Cardiac muscle cell (in vitro differentiated cells and primary cell): ENCODE measurements around the gene MCMBP. TPM values are rescaled to one million over a fixed set of nuclear protein-coding genes. Genes with fewer than 3 reads are reported as not detected.

ENCODE experiments used
- DNase-seq, 2 donors: peaks; one replicate each; pipeline versions ENCODE4 v3.0.0 to v3.0.0-alpha.2; 2010 to 2017; ENCODE audit warnings: low read depth in 1 of 2, low spot score in 1 of 2
- H3K27ac ChIP-seq: fragments of 200-600 bp; sonication (generic); 2 replicates; pipeline ENCODE4 v1.5.1; 2016
- H3K27me3 ChIP-seq: fragments of 200-600 bp; sonication (generic); 2 replicates; pipeline ENCODE4 v1.6.0; 2016; ENCODE audit warnings: control low read depth
- H3K36me3 ChIP-seq: fragments of 200-600 bp; sonication (generic); 2 replicates; pipeline ENCODE4 v1.5.1; 2016; ENCODE audit warnings: control low read depth
- H3K4me1 ChIP-seq: fragments of 200-600 bp; sonication (generic); 2 replicates; pipeline ENCODE4 v1.8.1; 2017; ENCODE audit warnings: low read depth, mild to moderate bottlenecking, mixed run types
- H3K4me3 ChIP-seq: fragments of 200-600 bp; sonication (generic); 2 replicates; pipeline ENCODE4 v1.5.1; 2016; ENCODE audit warnings: mild to moderate bottlenecking
- H3K9me3 ChIP-seq: fragments of 200-600 bp; sonication (generic); 2 replicates; pipeline ENCODE4 v1.5.1; 2017; ENCODE audit warnings: low read depth, mild to moderate bottlenecking, control low read depth
- CTCF ChIP-seq: IDR thresholded peaks from 2 replicates; pipeline ENCODE4 v1.5.1; 2012; ENCODE audit warnings: low read depth, mild to moderate bottlenecking, low read length
- polyA plus RNA-seq: library from polyadenylated mRNA; unstranded; fragments of >200 nt; fragmentation: Nextera tagmentation; extraction: Ambion mirVana; gene quantifications from 2 replicates; pipeline ENCODE4 v1.2.1, GENCODE V29; 2016
- total RNA-seq: library from RNA; depleted of rRNA; stranded (reverse); fragments of >200 nt; gene quantifications from 2 replicates; pipeline ENCODE4 v1.2.3, GENCODE V29; 2016

The MCMBP gene
- total and polyA plus RNA-seq, 2 experiments from 2014 or later, result 29.2 to 39.7 TPM

- H3K4me3 ChIP-seq, result no peak overlapping the region
- H3K27ac ChIP-seq, result peak overlapping the region; percentile 47
- H3K36me3 ChIP-seq, result peaks cover 48% of the 10 kb centered on the region
- no peaks in the 10 kb centered on the region for H3K27me3 ChIP-seq
- no peaks in the 10 kb centered on the region for H3K4me1 ChIP-seq
- no peak for TF ChIP-seq CTCF
- no peak for DNase-seq
- H3K9me3 ChIP-seq, result no peaks in the 10 kb centered on the region
These were observed 31.5 kb upstream of the MCMBP start for GRCh38 chr10:119903946-119904666.

GRCh38 chr10:119898577-119898976, 25.9 kb upstream of the MCMBP start:
- no peak overlapping the region for H3K4me3 ChIP-seq
- H3K27me3 ChIP-seq, result no peaks in the 10 kb centered on the region
- peaks cover 22% of the 10 kb centered on the region for H3K4me1 ChIP-seq
- H3K27ac ChIP-seq, result peak overlapping the region; percentile 12
- no peak for DNase-seq
- peaks cover 29% of the 10 kb centered on the region for H3K36me3 ChIP-seq
- TF ChIP-seq CTCF, result no peak
- H3K9me3 ChIP-seq, result no peaks in the 10 kb centered on the region

- DNase-seq, result peak; percentile 58 to 90
- Histone ChIP-seq H3K36me3 (peaks cover 16% of the 10 kb centered on the region), H3K4me1 (peaks cover 24% of the 10 kb centered on the region), H3K27me3 (no peaks in the 10 kb centered on the region), H3K27ac (peak overlapping the region; percentile 80), H3K9me3 (no peaks in the 10 kb centered on the region), H3K4me3 (no peak overlapping the region)
- no peak for TF ChIP-seq CTCF
These were observed 24.5 kb upstream of the MCMBP start for GRCh38 chr10:119896937-119897770.

- Histone ChIP-seq H3K27ac (peak overlapping the region; percentile 80), H3K27me3 (no peaks in the 10 kb centered on the region), H3K36me3 (peaks cover 14% of the 10 kb centered on the region), H3K4me1 (peaks cover 24% of the 10 kb centered on the region), H3K4me3 (no peak overlapping the region), H3K9me3 (no peaks in the 10 kb centered on the region)
- TF ChIP-seq CTCF, result no peak
- peak; percentile 12 to 90 for DNase-seq
These were observed 23.5 kb upstream of the MCMBP start for GRCh38 chr10:119896061-119896655.

- Histone ChIP-seq H3K27ac (no peak overlapping the region), H3K9me3 (no peaks in the 10 kb centered on the region), H3K27me3 (no peaks in the 10 kb centered on the region), H3K4me3 (peak overlapping the region; percentile 100), H3K36me3 (peaks cover 6% of the 10 kb centered on the region), H3K4me1 (peaks cover 24% of the 10 kb centered on the region)
- no peak for DNase-seq
- TF ChIP-seq CTCF, result no peak
These were observed 21.3 kb upstream of the MCMBP start for GRCh38 chr10:119893845-119894427.
